Stimulated activated CD8-positive, alpha-beta memory T cell treated with anti-CD3 and anti-CD28 coated beads, Interleukin-4, amount 100 ng/mL, for 4 hours (primary cell): ENCODE data around the gene COL4A1.

Source experiments
- DNase-seq, 2 donors: peaks; one replicate each; pipeline ENCODE4 v3.0.0-alpha.2; 2020; ENCODE audit warnings: low read depth in 2 of 2, low spot score in 1 of 2

Gene COL4A1

GRCh38 chr13:110225003-110225402 is 82.0 kb downstream of the COL4A1 start:
- DNase-seq = no peak

DNA sequence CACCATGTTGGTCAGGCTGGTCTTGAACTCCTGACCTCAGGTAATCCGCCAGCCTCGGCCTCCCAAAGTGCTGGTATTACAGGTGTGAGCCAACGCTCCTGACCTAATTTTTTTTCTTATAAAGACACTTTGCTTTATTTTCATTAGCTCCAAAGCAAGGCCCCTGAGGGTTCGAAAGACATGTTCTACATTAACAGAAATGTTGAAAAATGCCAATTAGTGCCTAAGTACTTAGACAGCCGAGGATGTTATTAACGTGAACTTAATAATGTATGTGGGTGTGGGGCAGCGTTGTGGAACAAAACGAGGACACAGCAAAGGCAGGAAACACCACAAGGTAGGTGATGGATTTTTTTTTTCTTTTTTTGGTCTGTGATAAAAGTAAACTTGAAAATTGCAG is 82.4 kb downstream of the COL4A1 start:
- DNase-seq = no peak

GRCh38 chr13:110221406-110222117 is 85.4 kb downstream of the COL4A1 start:
- DNase-seq = no peak

- DNase-seq = no peak
Measured at GRCh38 chr13:110220471-110220870, 86.5 kb downstream of the COL4A1 start.

- DNase-seq = no peak
Measured at GRCh38 chr13:110218581-110219201, 88.3 kb downstream of the COL4A1 start.

GRCh38 chr13:110217811-110218210 is 89.1 kb downstream of the COL4A1 start:
- no peak for DNase-seq

- no peak for DNase-seq
Measured at GRCh38 chr13:110217085-110217484, 89.9 kb downstream of the COL4A1 start.

- no peak for DNase-seq
Measured at GRCh38 chr13:110216398-110217041, 90.4 kb downstream of the COL4A1 start.

DNA sequence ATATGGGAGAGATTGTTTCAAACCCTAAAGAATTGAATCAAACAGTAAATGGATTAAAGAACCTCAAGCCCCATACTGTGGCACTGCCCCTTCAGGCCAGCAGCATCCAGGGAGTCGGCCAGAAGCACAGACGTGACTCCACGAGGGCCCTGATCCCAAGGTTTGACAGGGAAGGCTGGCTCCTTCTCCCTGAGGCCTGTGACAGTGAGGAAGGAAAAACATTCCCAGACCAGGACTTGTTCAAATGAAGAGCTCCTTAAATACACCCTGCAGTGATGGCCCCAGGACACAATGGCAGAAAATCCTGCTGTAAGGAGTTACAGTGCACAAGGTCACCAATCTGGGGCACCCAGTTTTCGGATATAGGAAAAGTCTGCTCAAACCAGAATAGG is 91.0 kb downstream of the COL4A1 start:
- DNase-seq = no peak

DNA sequence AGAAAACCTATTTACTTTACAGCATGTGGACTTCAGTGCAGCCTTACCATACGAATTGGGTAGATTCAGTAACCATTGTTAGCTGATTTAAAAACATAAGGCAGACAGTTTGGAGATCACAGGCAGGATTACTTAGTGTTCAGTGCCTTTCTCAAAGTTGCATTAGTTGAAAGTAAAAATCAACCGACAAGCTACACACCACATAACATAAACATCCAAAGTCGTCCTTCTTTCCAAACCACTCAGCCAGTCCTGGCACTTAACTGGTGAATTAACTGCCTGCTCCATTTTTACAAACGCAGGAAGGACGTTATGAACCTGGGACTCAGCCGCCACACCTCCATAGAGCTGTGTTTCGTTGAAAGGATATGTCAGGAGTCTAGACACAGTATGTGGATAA is 91.4 kb downstream of the COL4A1 start:
- DNase-seq = no peak

GRCh38 chr13:110214637-110215036 is 92.3 kb downstream of the COL4A1 start:
- no peak for DNase-seq

DNA sequence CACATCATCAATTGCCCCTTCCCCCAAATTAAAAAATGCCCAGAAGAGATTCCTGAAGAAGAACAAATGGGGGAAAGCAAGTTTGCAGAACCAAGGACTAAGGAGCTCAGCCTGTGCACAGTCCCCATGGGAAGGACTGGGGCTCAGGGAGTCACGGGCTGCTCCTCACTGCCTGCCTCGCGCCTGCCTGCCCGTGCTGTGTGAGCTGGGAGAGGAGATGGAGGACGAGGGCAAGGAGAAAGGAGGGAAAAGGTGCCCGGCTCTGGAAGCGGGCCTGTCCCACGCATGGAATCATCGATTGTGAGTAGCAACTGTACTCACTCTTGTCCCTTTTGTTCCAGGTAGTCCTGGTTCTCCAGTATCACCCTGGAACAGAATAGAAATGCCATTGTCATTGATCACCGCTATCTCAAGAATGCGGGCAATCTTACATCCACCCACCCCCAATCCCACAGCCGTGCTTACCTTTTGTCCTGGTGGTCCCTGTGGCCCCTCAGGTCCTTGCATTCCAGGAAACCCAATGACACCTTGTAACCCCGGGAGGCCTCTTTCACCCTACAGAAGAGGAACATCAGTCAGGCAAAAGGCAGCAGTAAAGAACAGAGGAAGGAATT is 93.4 kb downstream of the COL4A1 start:
- no peak for DNase-seq

DNA sequence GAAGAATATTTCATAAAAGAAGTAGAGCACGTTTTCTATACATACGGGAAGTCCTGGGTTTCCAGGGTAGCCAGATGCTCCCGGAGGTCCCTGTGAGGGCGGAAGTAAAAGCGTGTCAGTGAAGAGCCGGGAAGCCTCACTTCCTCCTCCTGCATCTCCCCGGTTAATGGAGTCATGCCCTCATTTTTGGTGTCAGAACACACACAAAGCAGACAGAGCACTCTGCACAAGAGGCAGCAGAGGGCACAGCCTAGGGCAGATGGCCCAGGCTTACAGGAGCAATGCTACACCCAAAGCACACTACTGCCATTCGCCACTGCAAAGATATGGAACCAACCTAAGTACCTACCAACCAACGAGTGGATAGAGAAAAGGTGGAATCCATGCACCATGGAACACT is 94.4 kb downstream of the COL4A1 start:
- DNase-seq = no peak

DNA sequence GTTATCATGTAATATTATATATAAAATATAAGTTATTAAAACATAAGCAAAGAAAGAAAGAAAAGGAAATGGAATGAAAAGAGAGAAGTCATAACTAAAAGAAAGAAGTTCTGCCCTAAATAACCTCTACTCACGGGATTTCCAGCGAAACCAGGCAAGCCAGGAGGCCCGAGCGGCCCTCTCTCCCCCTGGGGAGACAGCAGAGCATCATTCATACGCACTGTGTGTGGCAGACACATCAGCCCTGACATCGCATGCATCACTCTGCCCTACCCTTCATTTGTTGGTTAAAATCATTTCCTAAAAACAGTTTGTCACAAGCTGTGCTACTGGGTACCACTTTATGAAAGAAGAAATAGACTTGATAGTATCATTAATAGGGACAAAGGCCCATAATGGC is 95.2 kb downstream of the COL4A1 start:
- no peak for DNase-seq

DNA sequence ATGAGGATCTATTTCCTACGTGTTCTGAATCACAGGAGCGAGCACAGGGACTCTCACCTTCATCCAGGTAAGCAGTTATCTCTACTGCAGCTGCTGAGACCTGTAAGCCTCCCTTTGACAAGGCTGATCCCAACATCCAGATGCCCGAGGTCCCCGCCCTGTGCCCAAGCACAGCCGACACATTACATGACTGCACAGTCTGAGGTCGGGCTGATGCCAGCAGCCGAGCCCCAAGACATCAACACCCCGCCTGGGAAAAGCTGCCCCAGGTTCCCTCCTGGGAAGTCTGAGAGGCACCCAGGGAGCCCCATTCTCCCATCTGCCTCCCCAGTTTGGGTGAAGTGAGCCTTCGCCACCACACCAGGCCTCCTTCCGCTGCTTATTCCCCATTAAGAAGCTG is 95.9 kb downstream of the COL4A1 start:
- DNase-seq = no peak

GRCh38 chr13:110210604-110210985 is 96.4 kb downstream of the COL4A1 start:
- no peak for DNase-seq

- DNase-seq = no peak
Measured at GRCh38 chr13:110209950-110210603, 96.9 kb downstream of the COL4A1 start.

DNA sequence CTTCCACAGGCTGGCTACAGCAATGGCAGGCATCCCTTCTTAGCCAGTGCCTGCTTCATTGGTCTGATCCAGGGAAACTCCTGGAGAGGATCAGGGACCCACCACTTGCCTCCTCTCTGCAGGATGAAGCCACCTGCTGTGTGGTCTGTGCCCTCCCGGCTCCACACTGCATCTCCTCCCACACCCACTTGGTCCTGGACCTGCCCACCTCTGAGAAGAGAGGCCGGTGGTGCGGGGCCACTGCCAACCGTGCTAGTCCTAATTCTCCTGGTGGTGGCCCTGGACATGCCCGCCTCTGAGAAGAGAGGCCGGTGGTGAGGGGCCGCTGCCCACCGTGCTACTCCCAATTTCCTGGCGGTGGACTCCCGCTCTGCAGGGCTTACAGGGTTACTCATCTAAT is 98.8 kb downstream of the COL4A1 start:
- DNase-seq = no peak

DNA sequence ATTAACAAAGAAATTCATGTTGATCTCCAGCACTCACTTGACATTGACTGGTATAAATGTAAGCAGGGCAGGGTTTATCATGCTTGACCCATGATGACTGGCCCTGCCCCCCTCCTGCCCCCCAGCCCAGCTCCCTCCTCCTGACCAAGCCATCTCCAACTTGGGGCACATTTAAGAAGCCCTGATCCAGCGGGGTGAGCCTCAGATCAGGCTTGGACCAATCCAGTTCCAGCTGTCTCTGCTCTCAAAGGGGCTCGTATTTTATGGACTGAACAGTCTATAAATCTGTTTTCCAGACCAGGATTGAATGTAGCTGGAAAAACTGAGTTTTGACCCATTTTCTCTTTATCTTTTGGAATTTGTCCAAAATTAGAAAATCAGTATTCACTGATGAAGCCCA is 100.0 kb downstream of the COL4A1 start:
- no peak for DNase-seq

DNA sequence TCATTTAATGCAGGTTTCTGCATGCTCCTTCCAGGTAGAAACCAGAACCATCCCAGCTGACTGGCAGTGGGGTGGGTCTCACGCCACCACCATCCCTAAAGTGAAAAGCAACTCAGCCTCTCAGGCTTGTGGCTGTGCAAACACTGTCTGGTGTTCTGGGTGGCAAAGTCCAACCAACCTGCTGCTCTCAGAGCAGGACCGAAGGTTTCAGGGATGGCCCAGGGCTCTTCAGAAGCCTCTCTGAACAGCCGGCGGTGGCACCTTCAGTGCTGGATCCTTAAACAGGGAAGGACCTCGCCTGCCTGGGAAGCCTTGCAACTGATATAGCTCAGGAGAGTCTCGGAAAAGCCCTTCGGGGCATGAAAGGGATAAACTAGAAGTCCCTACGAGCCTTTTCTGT is 100.8 kb downstream of the COL4A1 start:
- DNase-seq = no peak

DNA sequence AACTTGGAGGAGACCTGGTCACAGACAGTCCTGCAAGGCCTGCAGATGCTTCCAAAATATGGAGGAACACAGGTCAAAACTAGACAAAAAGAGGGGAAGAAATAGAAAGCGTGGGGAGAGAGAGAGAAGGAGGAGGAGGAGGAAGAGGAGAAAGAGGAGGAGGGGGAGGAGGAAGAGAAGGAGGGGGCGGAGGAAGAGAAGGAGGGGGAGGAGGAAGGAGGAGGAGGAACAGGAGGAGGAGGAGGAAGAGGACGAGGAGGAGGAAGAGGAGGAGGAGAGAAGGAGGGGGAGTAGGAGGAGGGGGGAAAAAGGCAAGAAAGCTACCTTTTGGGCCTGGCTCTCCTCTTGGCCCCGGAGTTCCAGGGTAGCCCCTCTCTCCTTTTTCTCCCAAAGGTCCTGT is 105.8 kb downstream of the COL4A1 start:
- no peak for DNase-seq
